GM23338 (cell line): Measurements from ENCODE around the gene MAN2B2.

Source experiments
- CTCF ChIP-seq, 2 experiments: fragments of 200-600 bp in 1 of 2; sonication (generic) in 1 of 2; conservative IDR thresholded peaks; 2 replicates each; pipeline versions ENCODE4 v1.5.1 to v1.6.1; 2016 to 2017; ENCODE audit warnings: antibody characterized with exemption in 2 of 2, low read depth in 2 of 2, mild to moderate bottlenecking in 2 of 2, moderate library complexity in 1 of 2
- ETS1 ChIP-seq: IDR thresholded peaks from 2 replicates; pipeline ENCODE4 v1.6.1; 2016; ENCODE audit warnings: antibody characterized with exemption
- EZH2 ChIP-seq: fragments of 200-600 bp; sonication (generic); IDR thresholded peaks from one replicate; pipeline ENCODE4 v1.8.0; 2017; ENCODE audit warnings: antibody characterized with exemption, mild to moderate bottlenecking, low read depth; ENCODE audit not compliant: unreplicated experiment
- EZH2phosphoT487 ChIP-seq: fragments of 200-600 bp; sonication (generic); IDR thresholded peaks from one replicate; pipeline ENCODE4 v1.8.1; 2018; ENCODE audit warnings: antibody characterized with exemption; ENCODE audit not compliant: unreplicated experiment
- JUNB ChIP-seq: IDR thresholded peaks from one replicate; pipeline ENCODE4 v1.6.1; 2016; ENCODE audit warnings: antibody characterized with exemption; ENCODE audit not compliant: unreplicated experiment
- NANOG ChIP-seq: IDR thresholded peaks from 2 replicates; pipeline ENCODE4 v1.6.1; 2016; ENCODE audit warnings: antibody characterized with exemption, borderline replicate concordance
- POLR2AphosphoS5 ChIP-seq: IDR thresholded peaks from 2 replicates; pipeline ENCODE4 v1.6.1; 2016; ENCODE audit warnings: antibody characterized with exemption, low read depth
- REST ChIP-seq: IDR thresholded peaks from one replicate; pipeline ENCODE4 v1.6.1; 2018; ENCODE audit warnings: antibody characterized with exemption; ENCODE audit not compliant: unreplicated experiment
- ZNF114 ChIP-seq: fragments of 250-450 bp; sonication (Bioruptor Pico); IDR thresholded peaks from 2 replicates; pipeline ENCODE4 v1.5.0; 2020; ENCODE audit warnings: mild to moderate bottlenecking, moderate library complexity
- ZNF462 ChIP-seq: fragments of 250-450 bp; sonication (Bioruptor Pico); IDR thresholded peaks from 2 replicates; pipeline ENCODE4 v1.5.0; 2020; ENCODE audit warnings: mild to moderate bottlenecking, moderate library complexity

- no peak for TF ChIP-seq CTCF (conservative IDR thresholded peaks at IDR 0.05; ENCODE audit: low read depth in 2 of 2)
- TF ChIP-seq POLR2AphosphoS5: no peak
- no peak for TF ChIP-seq EZH2
- no peak for TF ChIP-seq REST
- TF ChIP-seq EZH2phosphoT487: no peak
- TF ChIP-seq ETS1: no peak
- TF ChIP-seq JUNB: no peak
- TF ChIP-seq NANOG: no peak
- no peak for TF ChIP-seq ZNF114 (CRISPR knock-in tag)
- no peak for TF ChIP-seq ZNF462
Observed at GRCh38 chr4:6594826-6595355, 19.9 kb downstream of the MAN2B2 start.
